HG02938 (cell line): ENCODE data around the gene EML2.
"Not testable (repeated sequence)": the region's sequence is repeated elsewhere in the genome, so short reads cannot be mapped to it uniquely, and the experiment has no call there.

ENCODE experiments used
- ATAC-seq: cut with Tn5 transposase; IDR thresholded peaks from one replicate; pipeline ENCODE4 v1.9.1; 2021; ENCODE audit warnings: mild to moderate bottlenecking, moderate library complexity; ENCODE audit not compliant: unreplicated experiment

Gene EML2, protein sequence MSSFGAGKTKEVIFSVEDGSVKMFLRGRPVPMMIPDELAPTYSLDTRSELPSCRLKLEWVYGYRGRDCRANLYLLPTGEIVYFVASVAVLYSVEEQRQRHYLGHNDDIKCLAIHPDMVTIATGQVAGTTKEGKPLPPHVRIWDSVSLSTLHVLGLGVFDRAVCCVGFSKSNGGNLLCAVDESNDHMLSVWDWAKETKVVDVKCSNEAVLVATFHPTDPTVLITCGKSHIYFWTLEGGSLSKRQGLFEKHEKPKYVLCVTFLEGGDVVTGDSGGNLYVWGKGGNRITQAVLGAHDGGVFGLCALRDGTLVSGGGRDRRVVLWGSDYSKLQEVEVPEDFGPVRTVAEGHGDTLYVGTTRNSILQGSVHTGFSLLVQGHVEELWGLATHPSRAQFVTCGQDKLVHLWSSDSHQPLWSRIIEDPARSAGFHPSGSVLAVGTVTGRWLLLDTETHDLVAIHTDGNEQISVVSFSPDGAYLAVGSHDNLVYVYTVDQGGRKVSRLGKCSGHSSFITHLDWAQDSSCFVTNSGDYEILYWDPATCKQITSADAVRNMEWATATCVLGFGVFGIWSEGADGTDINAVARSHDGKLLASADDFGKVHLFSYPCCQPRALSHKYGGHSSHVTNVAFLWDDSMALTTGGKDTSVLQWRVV

DNA sequence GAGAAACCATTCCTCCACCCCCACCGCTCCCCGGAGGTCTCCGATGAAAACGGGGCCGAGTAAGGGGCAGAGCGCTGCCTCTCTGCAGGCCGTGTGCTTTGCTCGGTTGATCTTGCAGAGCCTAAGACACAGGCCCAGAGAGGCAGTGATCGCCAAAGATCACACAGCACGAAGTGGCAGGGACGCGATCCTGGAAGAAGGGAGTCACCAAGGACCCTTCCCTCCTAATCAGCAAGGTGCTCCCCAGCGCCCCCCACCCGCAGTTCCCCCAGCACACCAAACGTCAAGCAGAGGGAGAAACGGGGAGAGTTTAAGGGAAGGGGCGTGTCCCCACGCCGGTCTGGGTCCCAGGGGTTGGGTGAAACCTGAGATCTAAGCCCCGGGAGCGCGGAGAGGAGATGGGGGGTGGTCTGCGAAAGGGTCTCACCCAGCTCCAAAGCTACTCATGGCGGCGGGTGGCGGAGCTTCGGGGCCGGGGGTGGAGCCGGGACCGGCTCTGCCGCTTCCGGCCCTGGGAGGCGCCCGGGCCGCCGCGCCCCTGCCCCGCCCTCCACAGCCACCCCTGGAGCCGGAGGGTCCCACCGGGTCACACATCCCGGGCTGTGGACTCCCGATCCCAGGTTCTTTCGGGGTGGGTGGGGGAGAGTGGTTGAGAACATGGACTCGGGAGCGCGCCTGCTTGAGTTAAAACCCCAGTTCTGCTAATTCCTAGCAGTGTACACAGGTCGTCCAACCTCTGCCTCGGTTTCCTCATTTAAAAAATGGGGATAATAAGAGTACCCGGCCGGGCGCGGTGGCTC, at the start of gene EML2:
EML2 (minus strand) TSS at position 468 of the 800 bp plus-strand sequence; CDS start at position 447, 21 bp downstream.
- no peak for ATAC-seq

DNA sequence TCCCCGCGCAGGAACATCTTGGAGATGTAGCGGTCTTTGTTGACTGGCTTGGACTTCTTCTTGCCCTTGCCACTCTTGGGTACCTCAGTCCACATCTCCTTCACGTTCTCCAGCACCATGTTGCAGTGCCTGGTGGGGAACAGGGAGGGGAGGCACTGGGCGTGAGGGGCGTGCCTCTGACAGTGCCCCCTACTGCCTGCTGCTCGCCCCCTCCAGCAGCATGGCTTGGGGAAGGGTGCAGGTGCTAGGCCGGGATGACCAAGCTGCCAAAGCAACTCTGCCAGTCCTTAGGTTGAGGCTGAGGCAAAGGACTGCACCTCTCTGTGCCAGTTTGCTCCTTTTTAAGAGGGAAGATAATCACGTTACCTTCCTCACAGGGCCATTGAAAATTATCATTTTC, 48.4 kb upstream of the EML2 start:
- no peak for ATAC-seq

DNA sequence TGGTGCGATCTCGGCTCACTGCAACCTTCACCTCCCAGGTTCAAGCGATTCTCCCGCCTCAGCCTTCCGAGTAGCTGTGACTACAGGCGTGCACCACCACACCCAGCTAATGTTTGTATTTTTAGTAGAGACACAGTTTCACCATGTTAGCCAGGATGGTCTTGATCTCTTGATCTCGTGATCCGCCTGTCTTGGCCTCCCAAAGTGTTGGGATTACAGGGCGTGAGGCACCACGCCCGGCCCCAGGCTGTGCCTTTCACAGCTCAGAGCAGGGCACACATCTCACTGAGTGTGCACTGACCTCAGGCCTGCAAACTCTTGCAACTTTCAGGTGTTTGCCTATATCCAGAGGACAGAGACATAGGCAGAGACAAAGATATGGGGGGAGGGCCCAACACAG, 45.8 kb upstream of the EML2 start:
- ATAC-seq = not testable (repeated sequence)

DNA sequence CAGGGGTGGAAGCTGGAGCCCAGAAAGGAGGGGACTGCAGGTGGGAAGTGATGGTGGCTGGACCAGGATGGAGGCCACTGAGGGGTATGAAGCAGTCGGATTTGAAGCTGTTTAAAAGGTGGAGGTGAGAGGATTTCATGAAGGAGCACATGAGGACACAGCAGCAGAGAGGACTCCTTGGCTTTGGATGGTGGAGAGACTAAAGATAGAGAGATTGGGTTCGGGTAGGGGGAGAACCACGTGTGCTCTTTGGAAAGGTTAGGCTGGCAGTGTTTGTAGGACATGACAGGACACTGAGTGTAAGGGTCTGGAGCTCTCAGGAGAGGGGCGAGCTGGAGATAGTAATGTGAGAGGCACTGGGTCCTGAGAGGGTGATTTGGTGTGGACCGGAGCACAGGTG, 43.7 kb upstream of the EML2 start:
- ATAC-seq = no peak

DNA sequence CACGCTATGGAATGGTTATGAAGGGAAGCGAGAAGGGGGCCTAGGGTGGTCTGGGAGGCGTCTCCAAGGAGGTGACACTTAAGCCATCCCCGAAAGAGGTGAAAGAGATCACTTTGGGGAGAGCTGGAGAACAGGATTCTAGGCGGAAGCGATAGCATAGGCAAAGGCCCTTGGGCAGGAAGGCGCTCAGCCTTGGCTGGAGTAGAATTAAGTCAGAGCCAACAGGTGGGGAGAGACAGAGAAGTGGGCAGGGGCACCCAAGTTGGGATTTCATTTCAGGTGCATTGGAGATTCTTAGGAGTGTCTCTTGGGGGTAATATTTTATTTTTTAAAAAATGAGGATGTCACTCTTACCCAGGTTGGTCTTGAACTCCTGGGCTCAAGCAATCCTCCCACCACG, 42.9 kb upstream of the EML2 start:
- no peak for ATAC-seq

DNA sequence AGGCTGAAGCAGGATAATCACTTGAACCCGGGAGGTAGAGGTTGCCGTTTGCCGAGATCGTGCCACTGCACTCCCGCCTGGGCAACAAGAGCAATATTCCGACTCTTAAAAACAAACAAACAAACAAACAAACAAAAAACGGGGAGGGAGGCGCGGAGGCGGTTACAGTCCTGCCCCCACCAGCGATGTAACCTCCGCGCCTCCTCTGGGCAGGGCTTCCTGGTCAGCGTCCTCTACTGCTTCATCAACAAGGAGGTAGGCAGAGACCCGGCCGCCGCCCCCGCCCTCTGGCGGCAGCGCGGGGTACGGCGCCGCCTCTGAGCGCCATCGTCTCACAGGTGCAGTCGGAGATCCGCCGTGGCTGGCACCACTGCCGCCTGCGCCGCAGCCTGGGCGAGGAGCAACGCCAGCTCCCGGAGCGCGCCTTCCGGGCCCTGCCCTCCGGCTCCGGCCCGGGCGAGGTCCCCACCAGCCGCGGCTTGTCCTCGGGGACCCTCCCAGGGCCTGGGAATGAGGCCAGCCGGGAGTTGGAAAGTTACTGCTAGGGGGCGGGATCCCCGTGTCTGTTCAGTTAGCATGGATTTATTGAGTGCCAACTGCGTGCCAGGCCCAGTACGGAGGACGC, 42.3 kb upstream of the EML2 start:
- peak; percentile 56 for ATAC-seq

DNA sequence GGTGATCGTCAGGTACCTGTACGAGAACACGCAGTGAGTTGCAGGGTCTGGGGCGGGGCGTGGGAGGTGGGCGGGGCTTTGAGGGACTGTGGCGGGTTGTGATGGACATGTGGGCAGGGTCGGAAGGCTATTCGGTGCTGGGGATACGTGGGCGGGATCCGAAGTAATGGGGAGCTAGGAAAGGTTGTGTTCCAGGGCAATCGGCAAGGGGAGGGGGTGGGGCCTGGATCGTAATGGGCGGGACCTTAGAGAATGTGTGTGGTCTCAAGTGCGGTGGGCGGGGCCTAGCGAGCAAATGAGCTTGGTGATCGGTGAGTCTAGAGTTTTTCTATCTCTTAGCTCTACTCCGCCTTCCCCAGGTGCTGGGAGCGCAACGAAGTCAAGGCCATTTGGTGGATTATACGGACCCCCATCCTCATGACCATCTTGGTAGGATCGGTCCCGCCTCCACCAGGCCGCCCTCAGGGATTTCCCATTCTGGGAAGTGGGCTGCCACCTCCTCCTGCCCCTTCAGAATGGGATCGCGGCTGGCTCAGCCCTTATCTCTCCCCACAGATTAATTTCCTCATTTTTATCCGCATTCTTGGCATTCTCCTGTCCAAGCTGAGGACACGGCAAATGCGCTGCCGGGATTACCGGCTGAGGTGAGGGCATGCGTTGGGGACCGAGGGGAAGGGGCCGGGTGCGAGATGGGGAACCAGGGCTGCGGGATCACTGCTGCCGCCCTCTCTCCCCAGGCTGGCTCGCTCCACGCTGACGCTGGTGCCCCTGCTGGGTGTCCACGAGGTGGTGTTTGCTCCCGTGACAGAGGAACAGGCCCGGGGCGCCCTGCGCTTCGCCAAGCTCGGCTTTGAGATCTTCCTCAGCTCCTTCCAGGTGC, 38.4 kb upstream of the EML2 start:
- no peak for ATAC-seq

DNA sequence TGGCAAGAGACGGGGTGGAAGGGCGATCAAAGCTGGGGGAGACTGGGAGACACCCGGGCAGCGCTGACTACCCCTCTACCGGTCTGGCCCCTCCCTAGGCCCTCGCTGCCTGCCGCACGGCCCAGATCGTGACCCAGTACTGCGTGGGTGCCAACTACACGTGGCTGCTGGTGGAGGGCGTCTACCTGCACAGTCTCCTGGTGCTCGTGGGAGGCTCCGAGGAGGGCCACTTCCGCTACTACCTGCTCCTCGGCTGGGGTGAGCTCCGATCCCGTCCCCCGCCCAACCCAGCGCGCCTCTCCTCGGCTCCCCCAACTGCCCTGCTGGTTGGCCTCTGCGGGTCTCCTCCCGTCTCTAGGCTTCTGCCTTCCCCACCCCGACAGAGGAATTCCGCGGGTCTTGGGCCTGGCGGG, 37.7 kb upstream of the EML2 start:
- no peak for ATAC-seq

DNA sequence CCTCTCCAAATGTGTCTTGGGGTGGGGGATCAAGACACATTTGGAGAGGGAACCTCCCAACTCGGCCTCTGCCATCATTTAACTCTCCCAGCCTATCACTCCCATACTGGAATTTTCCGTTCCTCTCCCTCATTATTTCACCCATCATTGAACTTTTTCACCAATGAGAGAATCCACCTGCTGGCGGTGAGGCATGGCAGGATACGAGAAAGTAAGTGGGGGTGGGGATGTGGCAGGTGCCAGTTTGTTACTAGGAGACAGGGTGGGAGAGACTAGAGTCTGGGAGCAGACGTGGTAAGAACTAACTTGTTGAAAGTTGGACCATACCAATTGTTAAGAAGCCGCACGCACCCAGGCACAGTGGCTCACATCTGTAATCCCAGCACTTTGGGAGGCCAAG, 35.7 kb upstream of the EML2 start:
- ATAC-seq = no peak

DNA sequence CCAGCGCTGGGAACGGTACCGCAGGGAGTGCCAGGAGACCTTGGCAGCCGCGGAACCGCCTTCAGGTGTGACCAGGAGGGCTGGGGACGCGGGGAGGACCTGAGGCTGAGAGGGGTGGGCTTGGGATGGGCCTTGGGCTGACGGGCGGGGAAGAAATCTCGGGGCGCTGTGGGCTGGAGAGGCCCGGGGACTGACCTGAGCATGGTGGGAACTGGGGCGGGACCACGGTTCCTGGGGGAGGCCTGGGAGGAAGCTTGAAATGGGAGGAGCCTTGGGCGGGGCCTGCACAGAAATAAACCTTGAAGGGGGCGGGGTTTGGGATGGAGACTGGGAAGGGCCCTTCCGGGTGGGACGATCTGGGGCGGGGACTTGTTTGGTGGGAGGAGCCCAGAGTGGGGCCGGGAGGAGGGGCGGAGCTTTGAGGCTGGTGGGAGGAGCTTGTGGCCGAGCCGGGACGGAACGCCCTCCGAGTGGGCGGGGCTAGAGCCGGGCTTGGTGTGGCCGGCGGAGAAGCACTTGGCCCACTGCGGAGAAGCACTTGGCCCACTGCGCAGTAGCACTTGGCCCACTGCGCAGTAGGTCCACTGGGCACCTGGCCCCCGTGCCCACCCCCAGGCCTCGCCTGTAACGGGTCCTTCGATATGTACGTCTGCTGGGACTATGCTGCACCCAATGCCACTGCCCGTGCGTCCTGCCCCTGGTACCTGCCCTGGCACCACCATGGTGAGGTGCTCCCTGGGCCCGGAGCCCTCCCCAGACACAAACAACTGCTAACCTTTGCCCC, 31.7 kb upstream of the EML2 start:
- ATAC-seq = peak; percentile 45

DNA sequence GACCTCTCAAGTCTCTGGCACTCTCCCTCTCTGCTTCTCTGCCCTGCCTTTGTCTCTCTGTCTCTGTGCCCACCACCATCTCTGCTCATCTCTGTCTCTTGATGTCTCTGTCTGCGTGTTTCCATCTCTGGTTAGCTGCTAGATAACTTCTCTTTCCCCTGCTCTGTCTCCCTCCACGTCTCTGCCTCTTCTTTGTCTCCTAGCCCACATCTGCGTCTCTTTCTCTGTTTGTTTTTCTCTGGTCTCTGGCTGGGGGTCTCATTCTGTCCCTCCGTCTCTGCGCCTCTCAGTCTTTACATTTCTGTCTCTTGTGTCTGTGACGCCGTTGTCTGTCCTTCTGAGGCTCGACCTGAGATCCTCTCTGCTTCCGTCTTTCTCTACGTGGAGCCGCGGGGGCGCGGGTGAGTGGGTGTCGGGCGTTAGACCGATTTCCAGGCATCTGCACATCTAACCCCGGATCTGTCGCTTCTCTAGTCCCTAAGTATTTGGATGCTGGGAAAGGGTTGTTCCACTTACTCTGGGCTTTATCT, 29.2 kb upstream of the EML2 start:
- no peak for ATAC-seq

DNA sequence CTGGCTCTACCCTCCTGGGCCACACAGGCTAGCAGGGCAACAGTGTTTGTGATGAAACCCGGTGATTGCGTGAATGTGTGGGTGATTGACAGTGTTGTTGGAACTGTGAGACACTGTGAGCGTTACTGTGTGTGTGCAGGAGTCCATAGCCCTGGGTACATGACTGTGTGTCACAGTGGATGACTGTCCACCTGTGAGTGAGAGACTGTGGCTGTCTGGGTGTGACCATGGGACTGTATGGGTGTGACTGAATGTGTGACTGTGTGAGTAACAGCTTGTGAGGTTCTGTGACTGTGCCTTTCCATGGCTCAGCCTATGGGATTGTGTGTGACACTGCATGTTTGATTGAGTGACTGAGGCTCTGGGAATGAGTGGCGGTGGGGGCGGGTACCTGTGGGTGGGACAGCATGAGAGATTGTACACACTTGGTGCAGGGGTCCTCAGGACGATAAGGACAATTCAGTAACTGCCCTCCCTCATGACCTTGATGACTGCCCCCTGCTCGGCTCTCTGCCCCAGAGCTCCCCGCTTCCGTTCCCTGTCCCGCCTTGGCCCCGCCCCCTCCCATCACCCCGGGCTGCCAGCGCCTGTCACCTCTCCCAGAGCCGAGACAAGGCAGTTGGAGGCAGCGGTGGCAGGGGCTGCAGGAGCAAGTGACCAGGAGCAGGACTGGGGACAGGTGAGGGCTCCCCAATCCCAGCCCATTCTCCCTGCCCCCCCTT, 28.6 kb upstream of the EML2 start, which contains the start of gene GIPR:
GIPR (plus strand) TSS at position 602 of the 722 bp plus-strand sequence. CDS start 1,300 bp downstream, outside the sequence.
- no peak for ATAC-seq

DNA sequence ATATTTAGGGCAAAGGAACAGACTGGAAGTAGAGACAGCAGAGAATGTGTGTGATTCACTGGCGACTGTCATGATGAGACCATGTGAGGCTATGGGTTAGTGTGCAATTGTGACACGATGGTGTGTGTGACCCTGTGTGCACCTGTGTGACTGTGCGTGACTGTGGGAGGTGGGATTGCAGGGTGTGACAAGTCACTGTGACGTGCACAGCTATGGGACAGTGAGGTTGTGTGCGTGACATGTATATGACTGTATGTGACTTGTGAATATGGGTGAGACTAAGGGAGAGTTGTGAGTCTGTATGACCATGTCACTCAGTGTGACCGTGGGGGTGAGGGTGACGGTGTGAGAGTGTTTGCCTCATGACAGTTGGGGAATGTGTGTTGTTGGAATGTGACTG, 25.4 kb upstream of the EML2 start:
- ATAC-seq = no peak

DNA sequence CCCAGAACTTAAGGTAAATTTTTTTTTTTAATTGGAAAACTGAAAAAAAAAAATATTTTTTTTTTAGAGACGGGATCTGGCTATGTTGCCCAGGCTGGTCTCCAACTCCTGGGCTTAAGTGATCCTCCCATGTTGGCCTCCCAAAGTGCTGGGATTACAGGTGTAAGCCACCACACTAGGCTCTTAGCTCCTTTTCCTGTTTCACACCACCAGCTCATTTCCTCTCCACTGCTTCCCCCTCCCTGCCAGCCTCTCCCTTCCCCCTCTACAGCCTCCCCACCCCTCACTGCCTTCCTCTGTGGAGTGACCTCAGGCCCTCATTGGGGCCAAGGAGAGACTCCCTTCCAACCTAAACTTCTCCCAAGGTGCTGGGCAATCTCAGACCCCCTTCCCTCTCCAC, 24.6 kb upstream of the EML2 start:
- no peak for ATAC-seq

DNA sequence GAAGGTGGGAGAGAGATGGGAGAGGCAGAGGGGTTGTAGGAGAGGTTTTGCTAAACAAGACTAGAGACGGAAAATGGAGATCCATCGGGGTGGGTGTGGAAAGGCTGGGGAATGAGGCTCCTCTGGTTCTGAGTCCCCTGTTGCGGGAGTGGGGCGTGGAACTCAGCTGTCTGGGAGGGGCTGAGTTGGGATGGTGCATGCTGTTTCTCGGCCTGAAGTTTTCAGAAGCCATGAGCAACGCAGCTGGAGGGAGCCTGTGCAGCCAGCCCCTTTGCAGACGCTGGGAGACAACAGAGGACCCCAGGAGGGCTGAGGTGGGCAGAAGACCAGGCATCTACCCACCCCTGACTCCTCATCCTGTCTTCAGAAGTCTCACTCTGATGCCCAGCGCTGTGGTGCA, 21.4 kb upstream of the EML2 start:
- no peak for ATAC-seq

DNA sequence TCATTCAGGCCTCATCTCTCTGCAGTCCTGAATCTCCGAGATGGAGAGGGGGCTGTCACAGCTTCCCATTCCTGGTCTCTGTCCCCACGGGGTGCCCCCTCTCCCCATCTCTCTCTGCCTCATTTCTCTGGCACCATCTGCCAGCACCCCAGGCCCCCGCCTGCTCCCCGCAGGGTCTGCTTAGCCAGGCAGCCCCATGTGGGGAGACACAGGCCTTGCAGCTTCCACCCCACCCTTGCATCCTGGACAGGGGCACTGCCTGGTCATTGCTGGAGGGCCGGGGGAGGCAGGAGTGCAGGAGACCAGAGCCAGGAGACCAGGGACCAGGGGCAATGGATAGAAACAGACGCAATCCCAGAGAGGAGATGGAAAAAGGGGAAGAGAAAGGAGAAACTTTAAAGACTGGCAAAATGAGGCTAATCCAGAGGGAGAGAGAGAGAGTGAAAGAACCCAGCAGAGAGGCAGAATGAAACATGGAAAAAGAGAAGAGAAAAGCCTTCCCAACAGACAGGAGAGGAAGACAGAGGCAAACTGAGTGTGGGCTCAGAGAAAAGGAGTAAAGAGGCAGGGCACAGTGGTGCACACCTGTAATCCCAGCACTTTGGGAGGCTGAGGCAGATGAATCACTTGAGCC, 20.0 kb upstream of the EML2 start:
- ATAC-seq = no peak

DNA sequence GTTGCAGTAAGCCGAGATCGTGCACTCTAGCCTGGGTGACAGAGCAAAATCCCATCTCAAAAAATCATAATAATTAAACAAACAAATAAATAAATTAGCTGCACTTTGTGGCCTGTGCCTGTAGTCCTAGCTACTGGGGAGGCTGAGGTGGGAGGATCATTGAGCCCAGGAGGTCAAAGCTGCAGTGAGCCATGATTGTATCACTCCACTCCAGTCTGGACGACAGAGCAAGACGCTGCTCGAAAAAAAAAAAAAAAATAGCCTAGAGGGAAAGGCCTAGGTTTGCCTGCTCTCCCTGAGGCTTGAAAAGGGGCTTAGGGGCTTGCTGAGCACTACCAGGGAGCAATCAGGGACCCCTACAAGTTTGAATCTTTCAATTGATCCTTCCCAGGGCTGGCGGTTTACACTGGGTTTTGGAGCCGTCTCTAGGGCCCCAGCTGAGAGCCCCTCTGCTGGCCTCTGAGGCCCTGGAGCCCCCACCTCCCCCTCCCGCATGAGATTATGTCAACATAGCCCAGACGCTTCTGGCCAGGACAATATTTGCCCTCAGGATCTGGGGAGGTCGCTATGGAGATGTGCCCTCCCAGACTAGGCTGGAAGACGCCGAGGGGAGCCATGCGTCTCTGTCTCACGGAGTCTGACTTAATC, 18.4 kb upstream of the EML2 start:
- ATAC-seq = no peak
